Muscle layer of colon (tissue), 2 donors: Measurements from ENCODE around the gene LRP8.

Source experiments
- H3K27ac ChIP-seq: one replicate; pipeline ENCODE4 v1.7.0; 2013; ENCODE audit warnings: low read depth, mild to moderate bottlenecking, low read length, moderate library complexity
- H3K27me3 ChIP-seq, 2 donors: one replicate each; pipeline ENCODE4 v1.7.0; 2013; ENCODE audit warnings: low read length in 2 of 2, mild to moderate bottlenecking in 2 of 2; ENCODE audit not compliant: insufficient read depth in 2 of 2, control insufficient read depth in 1 of 2
- H3K36me3 ChIP-seq: one replicate; pipeline ENCODE4 v1.7.0; 2013; ENCODE audit warnings: mild to moderate bottlenecking, low read length; ENCODE audit not compliant: insufficient read depth
- H3K4me1 ChIP-seq: one replicate; pipeline ENCODE4 v1.7.0; 2013; ENCODE audit warnings: mild to moderate bottlenecking, low read length; ENCODE audit not compliant: insufficient read depth
- H3K4me3 ChIP-seq, 2 donors: one replicate each; pipeline ENCODE4 v1.7.0; 2013; ENCODE audit warnings: low read length in 2 of 2, low read depth in 1 of 2, mild to moderate bottlenecking in 1 of 2, moderate library complexity in 1 of 2
- H3K9ac ChIP-seq: one replicate; pipeline ENCODE4 v1.7.0; 2013; ENCODE audit warnings: low read length
- H3K9me3 ChIP-seq: one replicate; pipeline ENCODE4 v1.7.0; 2013; ENCODE audit warnings: mild to moderate bottlenecking, low read length
- donor health status: abdominal sarcoma.
- donor health status: Adenocarcinoma of cecum.

Gene LRP8

GRCh38 chr1:53325326-53326087 is 2.4 kb downstream of the LRP8 start:
- H3K36me3 ChIP-seq: no peaks in the 10 kb centered on the region
- H3K9me3 ChIP-seq: no peaks in the 10 kb centered on the region
- no peak overlapping the region for H3K9ac ChIP-seq
- H3K27ac ChIP-seq: no peak overlapping the region
- H3K4me1 ChIP-seq: peaks cover 13% of the 10 kb centered on the region
- no peaks in the 10 kb centered on the region for H3K27me3 ChIP-seq
- peak overlapping the region; percentile 67 to 80 for H3K4me3 ChIP-seq

- H3K4me1 ChIP-seq: peaks cover 13% of the 10 kb centered on the region
Observed at GRCh38 chr1:53324728-53325297, 3.1 kb downstream of the LRP8 start.

GRCh38 chr1:53324321-53324720 is 3.5 kb downstream of the LRP8 start:
- Histone ChIP-seq H3K9ac (no peak overlapping the region), H3K27me3 (no peaks in the 10 kb centered on the region), H3K27ac (no peak overlapping the region), H3K4me3 (no peak overlapping the region), H3K36me3 (no peaks in the 10 kb centered on the region), H3K9me3 (no peaks in the 10 kb centered on the region), H3K4me1 (peaks cover 13% of the 10 kb centered on the region)

More at GRCh38 chr1:53324728-53325297, 3.1 kb downstream of the LRP8 start:
- no peaks in the 10 kb centered on the region for H3K9me3 ChIP-seq
- H3K36me3 ChIP-seq: no peaks in the 10 kb centered on the region
- no peak overlapping the region for H3K27ac ChIP-seq
- H3K9ac ChIP-seq: no peak overlapping the region
- no peak overlapping the region for H3K4me3 ChIP-seq
- no peaks in the 10 kb centered on the region for H3K27me3 ChIP-seq

- Histone ChIP-seq H3K4me1 (peaks cover 13% of the 10 kb centered on the region), H3K36me3 (no peaks in the 10 kb centered on the region), H3K27me3 (no peaks in the 10 kb centered on the region), H3K9me3 (no peaks in the 10 kb centered on the region), H3K9ac (no peak overlapping the region), H3K4me3 (no peak overlapping the region), H3K27ac (no peak overlapping the region)
Observed at GRCh38 chr1:53323316-53323715, 4.6 kb downstream of the LRP8 start.

GRCh38 chr1:53321776-53322602 is 5.9 kb downstream of the LRP8 start:
- H3K36me3 ChIP-seq: no peaks in the 10 kb centered on the region
- no peaks in the 10 kb centered on the region for H3K9me3 ChIP-seq
- H3K27ac ChIP-seq: no peak overlapping the region
- H3K27me3 ChIP-seq: no peaks in the 10 kb centered on the region
- peaks cover 11% of the 10 kb centered on the region for H3K4me1 ChIP-seq
- H3K9ac ChIP-seq: no peak overlapping the region
- H3K4me3 ChIP-seq: no peak overlapping the region

- H3K4me3 ChIP-seq: no peak overlapping the region
- H3K27ac ChIP-seq: no peak overlapping the region
- H3K9ac ChIP-seq: no peak overlapping the region
- no peaks in the 10 kb centered on the region for H3K36me3 ChIP-seq
- H3K9me3 ChIP-seq: no peaks in the 10 kb centered on the region
- H3K4me1 ChIP-seq: peaks cover 7% of the 10 kb centered on the region
- H3K27me3 ChIP-seq: no peaks in the 10 kb centered on the region
Observed at GRCh38 chr1:53321366-53321765, 6.5 kb downstream of the LRP8 start.

- H3K9ac ChIP-seq: no peak overlapping the region
- no peaks in the 10 kb centered on the region for H3K9me3 ChIP-seq
- no peaks in the 10 kb centered on the region for H3K27me3 ChIP-seq
- peaks cover 4% of the 10 kb centered on the region for H3K4me1 ChIP-seq
- no peaks in the 10 kb centered on the region for H3K36me3 ChIP-seq
- H3K4me3 ChIP-seq: no peak overlapping the region
- no peak overlapping the region for H3K27ac ChIP-seq
Observed at GRCh38 chr1:53320646-53321045, 7.2 kb downstream of the LRP8 start.

GRCh38 chr1:53319296-53320101 is 8.4 kb downstream of the LRP8 start:
- Histone ChIP-seq H3K9ac (no peak overlapping the region), H3K27me3 (no peaks in the 10 kb centered on the region), H3K9me3 (no peaks in the 10 kb centered on the region), H3K4me3 (no peak overlapping the region), H3K27ac (no peak overlapping the region), H3K36me3 (no peaks in the 10 kb centered on the region), H3K4me1 (no peaks in the 10 kb centered on the region)

GRCh38 chr1:53317646-53318539 is 10.0 kb downstream of the LRP8 start:
- no peak overlapping the region for H3K27ac ChIP-seq
- H3K36me3 ChIP-seq: no peaks in the 10 kb centered on the region
- H3K4me3 ChIP-seq: no peak overlapping the region
- H3K9ac ChIP-seq: no peak overlapping the region
- H3K27me3 ChIP-seq: no peaks in the 10 kb centered on the region
- H3K9me3 ChIP-seq: no peaks in the 10 kb centered on the region
- no peaks in the 10 kb centered on the region for H3K4me1 ChIP-seq

- Histone ChIP-seq H3K9ac (no peak overlapping the region), H3K4me1 (no peaks in the 10 kb centered on the region), H3K36me3 (no peaks in the 10 kb centered on the region), H3K9me3 (no peaks in the 10 kb centered on the region), H3K27me3 (no peaks in the 10 kb centered on the region), H3K27ac (no peak overlapping the region), H3K4me3 (no peak overlapping the region)
Observed at GRCh38 chr1:53316766-53317581, 10.9 kb downstream of the LRP8 start.
